Measurements from ENCODE around the gene MOSPD3. TPM values are rescaled to one million over a fixed set of nuclear protein-coding genes. Genes with fewer than 3 reads are reported as not detected.

The MOSPD3 gene
- total and polyA plus RNA-seq, 2 of the 13 experiments (the other 11 are each of a cell fraction or from before 2014, with no cell fraction given), result 7.6 to 8.8 TPM

- TF ChIP-seq, protein P1, sequence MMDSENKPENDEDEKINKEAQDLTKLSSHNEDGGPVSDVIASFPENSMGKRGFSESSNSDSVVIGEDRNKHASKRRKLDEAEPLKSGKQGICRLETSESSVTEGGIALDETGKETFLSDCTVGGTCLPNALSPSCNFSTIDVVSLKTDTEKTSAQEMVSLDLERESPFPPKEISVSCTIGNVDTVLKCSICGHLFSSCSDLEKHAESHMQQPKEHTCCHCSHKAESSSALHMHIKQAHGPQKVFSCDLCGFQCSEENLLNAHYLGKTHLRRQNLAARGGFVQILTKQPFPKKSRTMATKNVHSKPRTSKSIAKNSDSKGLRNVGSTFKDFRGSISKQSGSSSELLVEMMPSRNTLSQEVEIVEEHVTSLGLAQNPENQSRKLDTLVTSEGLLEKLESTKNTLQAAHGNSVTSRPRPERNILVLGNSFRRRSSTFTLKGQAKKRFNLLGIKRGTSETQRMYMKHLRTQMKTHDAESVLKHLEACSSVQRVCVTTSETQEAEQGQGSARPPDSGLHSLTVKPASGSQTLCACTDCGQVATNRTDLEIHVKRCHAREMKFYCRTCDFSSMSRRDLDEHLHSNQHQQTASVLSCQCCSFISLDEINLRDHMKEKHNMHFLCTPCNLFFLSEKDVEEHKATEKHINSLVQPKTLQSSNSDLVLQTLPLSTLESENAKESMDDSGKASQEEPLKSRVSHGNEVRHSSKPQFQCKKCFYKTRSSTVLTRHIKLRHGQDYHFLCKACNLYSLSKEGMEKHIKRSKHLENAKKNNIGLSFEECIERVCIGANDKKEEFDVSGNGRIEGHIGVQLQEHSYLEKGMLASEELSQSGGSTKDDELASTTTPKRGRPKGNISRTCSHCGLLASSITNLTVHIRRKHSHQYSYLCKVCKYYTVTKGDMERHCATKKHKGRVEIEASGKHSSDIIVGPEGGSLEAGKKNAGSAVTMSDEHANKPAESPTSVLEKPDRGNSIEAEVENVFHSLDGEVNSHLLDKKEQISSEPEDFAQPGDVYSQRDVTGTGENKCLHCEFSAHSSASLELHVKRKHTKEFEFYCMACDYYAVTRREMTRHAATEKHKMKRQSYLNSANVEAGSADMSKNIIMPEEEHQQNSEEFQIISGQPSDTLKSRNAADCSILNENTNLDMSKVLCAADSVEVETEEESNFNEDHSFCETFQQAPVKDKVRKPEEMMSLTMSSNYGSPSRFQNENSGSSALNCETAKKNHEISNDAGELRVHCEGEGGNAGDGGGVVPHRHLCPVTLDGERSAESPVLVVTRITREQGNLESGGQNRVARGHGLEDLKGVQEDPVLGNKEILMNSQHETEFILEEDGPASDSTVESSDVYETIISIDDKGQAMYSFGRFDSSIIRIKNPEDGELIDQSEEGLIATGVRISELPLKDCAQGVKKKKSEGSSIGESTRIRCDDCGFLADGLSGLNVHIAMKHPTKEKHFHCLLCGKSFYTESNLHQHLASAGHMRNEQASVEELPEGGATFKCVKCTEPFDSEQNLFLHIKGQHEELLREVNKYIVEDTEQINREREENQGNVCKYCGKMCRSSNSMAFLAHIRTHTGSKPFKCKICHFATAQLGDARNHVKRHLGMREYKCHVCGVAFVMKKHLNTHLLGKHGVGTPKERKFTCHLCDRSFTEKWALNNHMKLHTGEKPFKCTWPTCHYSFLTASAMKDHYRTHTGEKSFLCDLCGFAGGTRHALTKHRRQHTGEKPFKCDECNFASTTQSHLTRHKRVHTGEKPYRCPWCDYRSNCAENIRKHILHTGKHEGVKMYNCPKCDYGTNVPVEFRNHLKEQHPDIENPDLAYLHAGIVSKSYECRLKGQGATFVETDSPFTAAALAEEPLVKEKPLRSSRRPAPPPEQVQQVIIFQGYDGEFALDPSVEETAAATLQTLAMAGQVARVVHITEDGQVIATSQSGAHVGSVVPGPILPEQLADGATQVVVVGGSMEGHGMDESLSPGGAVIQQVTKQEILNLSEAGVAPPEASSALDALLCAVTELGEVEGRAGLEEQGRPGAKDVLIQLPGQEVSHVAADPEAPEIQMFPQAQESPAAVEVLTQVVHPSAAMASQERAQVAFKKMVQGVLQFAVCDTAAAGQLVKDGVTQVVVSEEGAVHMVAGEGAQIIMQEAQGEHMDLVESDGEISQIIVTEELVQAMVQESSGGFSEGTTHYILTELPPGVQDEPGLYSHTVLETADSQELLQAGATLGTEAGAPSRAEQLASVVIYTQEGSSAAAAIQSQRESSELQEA (CRISPR knock-in tag; IDR thresholded peaks at IDR 0.05; ENCODE audit: not compliant biosample characterization), result peak; percentile 81
- TF ChIP-seq ZNF224 (CRISPR knock-in tag; IDR thresholded peaks at IDR 0.05), result no peak
- no peak; the same call in 1 of the 2 replicates for TF ChIP-seq NFYC (CRISPR knock-in tag; IDR thresholded peaks at IDR 0.05)
- TF ChIP-seq, protein P2, sequence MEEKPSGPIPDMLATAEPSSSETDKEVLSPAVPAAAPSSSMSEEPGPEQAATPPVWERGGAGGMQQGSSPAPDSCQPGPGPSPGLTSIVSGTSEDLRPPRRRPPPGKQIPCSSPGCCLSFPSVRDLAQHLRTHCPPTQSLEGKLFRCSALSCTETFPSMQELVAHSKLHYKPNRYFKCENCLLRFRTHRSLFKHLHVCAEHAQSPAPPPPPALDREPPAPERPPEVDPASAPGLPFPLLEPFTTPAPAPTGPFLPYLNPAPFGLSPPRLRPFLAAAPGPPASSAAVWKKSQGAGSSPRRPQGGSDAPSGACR (CRISPR knock-in tag; IDR thresholded peaks at IDR 0.05), result no peak
- TF ChIP-seq ZSCAN22 (CRISPR knock-in tag; IDR thresholded peaks at IDR 0.05), result no peak
- TF ChIP-seq ZNF841 (CRISPR knock-in tag; IDR thresholded peaks at IDR 0.05; ENCODE audit: borderline replicate concordance), result no peak
- no peak for TF ChIP-seq MATR3 (CRISPR knock-in tag; IDR thresholded peaks at IDR 0.05)
- no peak for TF ChIP-seq ZNF382 (CRISPR knock-in tag; IDR thresholded peaks at IDR 0.05; ENCODE audit: borderline replicate concordance)
- peak; percentile 76; the same call in 1 of the 2 replicates for TF ChIP-seq MIER2 (CRISPR knock-in tag; IDR thresholded peaks at IDR 0.05)
- TF ChIP-seq NFKB2 (CRISPR knock-in tag; IDR thresholded peaks at IDR 0.05; ENCODE audit: borderline replicate concordance), result peak; percentile 77; the same call in 1 of the 2 replicates
- no peak for TF ChIP-seq ATRX (CRISPR knock-in tag; IDR thresholded peaks at IDR 0.05; ENCODE audit: borderline replicate concordance)
- TF ChIP-seq ZNF788 (CRISPR knock-in tag; IDR thresholded peaks at IDR 0.05; ENCODE audit: borderline replicate concordance), result peak; percentile 95
- peak; percentile 64 for TF ChIP-seq GABPB1 (CRISPR knock-in tag; IDR thresholded peaks at IDR 0.05)
- TF ChIP-seq GPN1 (CRISPR knock-in tag; IDR thresholded peaks at IDR 0.05; ENCODE audit: borderline replicate concordance), result no peak
- TF ChIP-seq NR3C1 (CRISPR knock-in tag; IDR thresholded peaks at IDR 0.05), result no peak
- TF ChIP-seq ZNF343 (CRISPR knock-in tag; IDR thresholded peaks at IDR 0.05), result peak; percentile 81; the same call in 1 of the 2 replicates
- TF ChIP-seq EHMT2 (IDR thresholded peaks at IDR 0.05; ENCODE audit: borderline replicate concordance, low read depth, low read length), result peak; percentile 77
- 0 out of 2 replicates have a peak, but pooled peaks have one; percentile 92 for TF ChIP-seq ZNF251 (CRISPR knock-in tag; IDR thresholded peaks at IDR 0.05)
- no peak; the same call in 1 of the 2 replicates for TF ChIP-seq ZNF274 (CRISPR knock-in tag; IDR thresholded peaks at IDR 0.05)
- no peak for TF ChIP-seq NBN (conservative IDR thresholded peaks at IDR 0.05)
- peak; percentile 49; the same call in 1 of the 2 replicates for TF ChIP-seq ZFP36L1 (CRISPR knock-in tag; IDR thresholded peaks at IDR 0.05)
- TF ChIP-seq ZNF660 (CRISPR knock-in tag; IDR thresholded peaks at IDR 0.05; ENCODE audit: borderline replicate concordance, low read depth), result peak; percentile 67; the same call in 1 of the 2 replicates
- peak; percentile 99 for TF ChIP-seq TOPORS (CRISPR knock-in tag; IDR thresholded peaks at IDR 0.05)
Measured at GRCh38 chr7:100568176-100568895, 44.0 kb upstream of the MOSPD3 start (continued).
